BLaER1 treated with 17β-estradiol and CSF1 and Interleukin-3, amounts not matched to agents 10 nM and 100 nM (cell line): ENCODE measurements around the gene TCF7.

Experiments used
- H3K27ac ChIP-seq, 11 experiments: shearing (Covaris generic); formaldehyde crosslinking; 2 replicates each; pipeline ENCODE4 v1.8.1; 2022
- H3K27me3 ChIP-seq, 11 experiments: shearing (Covaris generic); formaldehyde crosslinking; 2 replicates each; pipeline ENCODE4 v1.8.1; 2022
- H3K36me3 ChIP-seq, 11 experiments: shearing (Covaris generic); formaldehyde crosslinking; 2 replicates each; pipeline ENCODE4 v1.8.1; 2022
- H3K4me1 ChIP-seq, 10 experiments: shearing (Covaris generic); formaldehyde crosslinking; 2 replicates each; pipeline ENCODE4 v1.8.1; 2022
- H3K4me2 ChIP-seq, 11 experiments: shearing (Covaris generic); formaldehyde crosslinking; 2 replicates each; pipeline ENCODE4 v1.8.1; 2022
- H3K4me3 ChIP-seq, 10 experiments: shearing (Covaris generic); formaldehyde crosslinking; 2 replicates each; pipeline ENCODE4 v1.8.1; 2022
- H3K9ac ChIP-seq, 11 experiments: shearing (Covaris generic); formaldehyde crosslinking; 2 replicates each; pipeline ENCODE4 v1.8.1; 2022
- H3K9me3 ChIP-seq, 11 experiments: shearing (Covaris generic); formaldehyde crosslinking; replicated peaks in 1 of 11; 2 replicates each; pipeline ENCODE4 v1.8.1; 2022
- H4K20me1 ChIP-seq, 11 experiments: shearing (Covaris generic); formaldehyde crosslinking; 2 replicates each; pipeline ENCODE4 v1.8.1; 2022
- Cebpa-rat ChIP-seq, 11 experiments: shearing (Covaris generic); IDR thresholded peaks; 2 replicates each; pipeline ENCODE4 v1.8.1; 2022

Gene TCF7

DNA sequence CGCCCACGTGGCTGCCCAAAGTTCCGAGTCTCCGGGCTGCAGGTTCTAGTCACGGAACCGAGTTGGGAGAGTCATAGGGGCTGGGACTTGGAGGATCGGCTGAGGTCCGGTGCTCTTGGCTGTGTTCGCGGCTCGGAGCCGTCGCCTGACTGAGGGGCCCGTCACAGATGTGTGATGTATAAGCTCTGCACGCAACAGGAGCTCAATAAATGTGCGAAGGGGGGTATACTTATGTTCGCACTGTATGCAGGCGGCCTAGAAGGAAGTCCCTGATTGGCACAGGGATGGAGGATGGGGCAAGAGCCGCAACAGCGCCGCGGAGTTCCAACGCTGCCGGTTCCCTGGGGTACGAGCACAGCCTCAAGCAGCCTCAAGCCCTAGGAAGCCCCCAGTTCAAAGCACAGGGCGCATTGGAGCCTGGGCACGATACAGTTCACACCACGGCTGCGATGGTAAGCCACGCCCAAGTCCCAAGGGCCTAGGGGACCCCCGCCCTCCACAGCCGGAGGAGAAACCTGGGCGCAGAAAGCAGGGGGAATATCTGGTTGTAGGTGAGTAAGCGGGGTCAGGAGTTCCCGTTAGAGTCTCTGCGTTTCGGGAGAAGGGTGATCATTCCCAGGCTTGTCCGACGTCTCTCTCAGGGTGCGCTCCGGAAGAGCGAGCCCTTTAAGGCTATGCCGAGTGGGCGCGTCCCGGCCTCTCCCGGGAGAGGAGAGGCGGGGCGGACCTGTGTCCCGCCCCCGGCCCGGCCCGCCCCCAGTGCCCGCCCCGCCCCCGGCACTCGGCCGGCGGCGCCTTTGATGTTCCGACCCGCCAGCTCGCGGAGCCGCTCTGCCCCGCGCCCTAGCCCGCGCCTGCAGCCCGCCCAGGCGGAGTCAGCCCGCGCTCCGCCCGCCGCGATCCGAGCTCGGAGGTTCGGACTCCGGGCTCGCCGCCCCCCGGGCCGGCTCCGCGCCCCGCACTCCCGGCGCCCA lies at the start of gene TCF7:
TCF7 (plus strand) TSS at position 780 of the 974 bp plus-strand sequence. CDS start 226 bp downstream, outside the sequence.
- Histone ChIP-seq H3K27ac (no peak within 1 kb of the TSS), H3K4me3 (peak within 1 kb of the TSS; percentile 59 to 80 (median 69)), H3K36me3 (no peaks in the 10 kb centered on the region), H3K9me3 (no peaks in the 10 kb centered on the region), H3K27me3 (peaks cover 88 to 96% (median 93%) of the 10 kb centered on the region in 11 experiments), H3K4me2 (peak within 1 kb of the TSS; percentile 94 to 100 (median 99)), H3K9ac (peak within 1 kb of the TSS; percentile 41 to 75 (median 61); a peak in 20 of 22 replicates), H4K20me1 (peaks cover 0 to 60% (median 45%) of the 10 kb centered on the region in 11 experiments; a peak in 19 of 22 replicates), H3K4me1 (peaks cover 10 to 39% (median 34%) of the 10 kb centered on the region in 10 experiments)
- no peak for TF ChIP-seq Cebpa-rat (IDR thresholded peaks at IDR 0.05)

DNA sequence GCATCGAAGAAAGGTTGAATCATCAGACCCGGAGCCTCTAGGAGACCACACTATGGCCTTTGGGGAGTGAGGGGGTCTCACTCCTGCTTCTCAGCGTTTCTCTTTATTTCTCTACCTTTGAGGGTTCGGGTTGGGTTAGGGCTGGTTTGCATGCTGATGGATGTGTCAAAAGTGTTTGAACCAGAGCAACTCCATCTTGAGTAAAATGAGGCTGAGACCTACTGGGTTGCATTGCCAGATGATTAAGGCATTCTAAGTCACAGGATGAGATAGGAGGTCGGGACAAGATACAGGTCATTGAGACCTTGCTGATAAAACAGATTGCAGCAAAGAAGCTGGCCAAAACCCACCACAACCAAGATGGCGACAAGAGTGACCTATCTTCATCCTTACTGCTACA lies 44.9 kb upstream of the TCF7 start:
- H3K27ac ChIP-seq = no peak overlapping the region
- peaks cover 28 to 42% (median 35%) of the 10 kb centered on the region in 11 experiments for H3K27me3 ChIP-seq
- no peak overlapping the region for H3K9ac ChIP-seq
- H4K20me1 ChIP-seq = no peaks in the 10 kb centered on the region
- peaks cover 7 to 12% (median 10%) of the 10 kb centered on the region in 10 experiments for H3K4me1 ChIP-seq
- H3K9me3 ChIP-seq = peaks cover 0 to 9% (median 0%) of the 10 kb centered on the region in 11 experiments; a peak in 4 of 22 replicates
- no peak overlapping the region for H3K4me2 ChIP-seq
- no peak overlapping the region for H3K4me3 ChIP-seq
- TF ChIP-seq Cebpa-rat (IDR thresholded peaks at IDR 0.05) = no peak
- H3K36me3 ChIP-seq = no peaks in the 10 kb centered on the region

DNA sequence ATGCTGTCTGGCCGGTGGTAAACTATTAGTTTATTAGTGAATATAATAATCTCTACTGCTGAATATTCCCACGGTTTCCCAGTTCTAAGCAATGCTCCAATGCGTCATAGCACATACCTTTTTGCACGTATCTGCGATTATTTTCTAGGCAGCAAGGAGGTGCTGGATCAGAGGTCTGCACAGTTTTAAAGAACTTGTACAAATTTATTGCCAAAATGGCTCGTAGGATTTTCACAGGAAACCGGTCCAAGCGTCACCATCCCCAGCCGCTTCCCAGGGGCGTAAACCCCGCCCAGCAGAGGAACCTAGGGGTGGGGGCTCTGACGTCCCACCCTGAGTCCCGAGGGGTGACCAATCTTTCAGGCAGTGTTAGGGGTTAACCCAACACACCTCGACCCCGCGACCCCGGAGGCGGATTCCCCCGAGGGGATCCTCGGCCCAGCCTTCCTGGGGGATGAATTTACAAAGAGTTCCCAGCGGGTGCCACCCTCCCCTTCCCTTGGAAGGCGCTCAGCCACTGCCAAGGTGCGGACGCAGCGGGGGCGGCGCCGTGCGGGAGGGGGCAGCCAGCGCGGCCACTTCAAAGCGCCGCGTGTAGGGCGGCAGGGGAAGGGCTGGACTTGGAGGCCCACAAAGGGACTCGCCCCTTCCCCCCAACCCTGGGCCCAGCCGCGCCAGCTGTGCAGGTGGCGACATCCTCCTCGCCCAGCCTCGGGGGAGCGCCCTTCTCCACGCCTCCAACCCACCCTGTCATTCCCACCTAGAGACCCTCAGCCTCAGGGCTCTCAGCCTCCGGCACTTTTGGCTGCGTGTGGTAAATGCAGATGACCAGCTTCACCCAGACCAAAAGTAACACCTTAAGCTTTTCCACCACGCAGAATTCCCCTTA lies 43.5 kb upstream of the TCF7 start:
- Histone ChIP-seq H3K9ac (peak overlapping the region in 4 of 11 experiments; percentile 3 to 39 (median 32); a peak in 3 of 22 replicates), H3K9me3 (peaks cover 0 to 9% (median 0%) of the 10 kb centered on the region in 11 experiments; a peak in 4 of 22 replicates), H3K27me3 (peaks cover 28 to 42% (median 35%) of the 10 kb centered on the region in 11 experiments), H3K27ac (no peak overlapping the region), H3K36me3 (no peaks in the 10 kb centered on the region), H3K4me2 (peak overlapping the region; percentile 71 to 92 (median 83)), H3K4me3 (peak overlapping the region in 9 of 10 experiments; percentile 9 to 57 (median 36); a peak in 11 of 20 replicates), H3K4me1 (peaks cover 7 to 12% (median 10%) of the 10 kb centered on the region in 10 experiments), H4K20me1 (no peaks in the 10 kb centered on the region)
- no peak for TF ChIP-seq Cebpa-rat (IDR thresholded peaks at IDR 0.05)

DNA sequence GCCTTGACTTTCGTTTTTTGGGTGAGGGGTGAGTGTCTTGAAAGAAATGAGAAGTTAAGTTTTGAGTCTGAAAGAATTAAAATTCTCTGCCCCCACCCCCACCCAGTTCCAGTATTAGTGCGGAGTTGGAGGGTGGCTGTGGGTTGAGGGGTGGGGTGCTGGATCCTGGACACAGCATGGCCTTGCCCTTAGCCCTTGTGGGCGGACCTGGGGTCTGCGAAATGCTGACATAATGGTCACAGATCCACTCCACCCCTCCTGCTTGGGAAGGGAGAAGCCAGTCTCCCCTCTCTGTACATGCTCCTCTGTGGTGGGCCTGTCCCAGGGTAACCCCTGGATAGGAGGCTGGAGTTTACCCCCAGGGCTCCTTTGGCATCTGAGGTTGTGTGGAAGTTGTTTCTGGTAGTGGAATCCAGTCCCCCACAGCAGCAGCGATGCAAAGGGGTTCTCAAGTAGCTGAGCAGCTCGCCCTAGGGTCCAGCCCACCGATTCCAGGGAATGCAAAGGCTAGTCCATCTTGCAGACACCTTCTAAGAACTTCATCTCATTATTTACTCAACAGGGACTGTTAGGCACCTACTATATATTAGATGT lies 42.8 kb upstream of the TCF7 start:
- Histone ChIP-seq H3K9ac (no peak overlapping the region), H3K9me3 (peaks cover 0 to 9% (median 0%) of the 10 kb centered on the region in 11 experiments; a peak in 4 of 22 replicates), H3K4me1 (peaks cover 7 to 12% (median 10%) of the 10 kb centered on the region in 10 experiments), H3K4me2 (peak overlapping the region; percentile 71 to 92 (median 83)), H4K20me1 (no peaks in the 10 kb centered on the region), H3K4me3 (peak overlapping the region in 2 of 10 experiments; percentile 39 to 46; a peak in 4 of 20 replicates), H3K36me3 (no peaks in the 10 kb centered on the region), H3K27ac (no peak overlapping the region), H3K27me3 (peaks cover 28 to 42% (median 35%) of the 10 kb centered on the region in 11 experiments)
- no peak for TF ChIP-seq Cebpa-rat (IDR thresholded peaks at IDR 0.05)

DNA sequence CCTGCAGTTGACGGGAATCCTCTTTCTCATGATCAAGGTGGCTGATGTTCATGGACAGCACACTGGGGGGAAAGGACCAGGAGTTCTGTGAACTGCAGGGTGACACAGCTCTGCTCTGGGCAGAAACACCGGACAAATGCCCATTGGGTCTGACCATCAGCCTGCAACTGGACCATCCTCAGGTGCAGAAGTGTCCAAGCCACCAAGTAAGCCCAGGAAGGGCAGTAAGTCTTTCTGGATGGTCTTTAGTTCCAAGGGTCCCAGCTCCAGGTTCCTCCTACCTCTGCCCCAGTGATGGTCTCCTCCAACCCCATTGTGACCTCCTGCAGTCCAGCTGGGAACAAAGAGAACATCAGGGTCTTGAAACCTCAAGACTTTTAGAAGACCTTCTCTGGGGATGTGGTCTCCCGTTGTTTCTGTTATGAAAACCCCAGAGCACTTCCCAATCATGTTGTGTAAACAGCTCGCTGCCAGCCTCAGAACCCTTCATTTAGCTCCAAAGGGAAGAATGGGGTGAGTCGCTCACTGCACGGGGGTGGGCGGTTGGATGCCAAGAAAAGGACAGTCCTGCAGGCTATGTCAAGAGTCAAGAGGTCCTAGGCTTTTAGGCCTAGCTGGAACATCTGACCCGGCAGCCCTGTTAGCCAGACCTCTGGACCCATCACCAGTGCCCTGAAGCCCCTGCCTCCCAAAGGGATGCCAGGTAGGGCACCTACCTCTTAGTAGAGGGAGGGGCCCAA lies 41.8 kb upstream of the TCF7 start:
- H3K27me3 ChIP-seq = peaks cover 28 to 42% (median 35%) of the 10 kb centered on the region in 11 experiments
- H3K9ac ChIP-seq = no peak overlapping the region
- no peak for TF ChIP-seq Cebpa-rat (IDR thresholded peaks at IDR 0.05)
- peaks cover 7 to 12% (median 10%) of the 10 kb centered on the region in 10 experiments for H3K4me1 ChIP-seq
- H3K9me3 ChIP-seq = peaks cover 0 to 9% (median 0%) of the 10 kb centered on the region in 11 experiments; a peak in 4 of 22 replicates
- H3K36me3 ChIP-seq = no peaks in the 10 kb centered on the region
- H3K4me2 ChIP-seq = no peak overlapping the region
- no peak overlapping the region for H3K4me3 ChIP-seq
- H4K20me1 ChIP-seq = no peaks in the 10 kb centered on the region
- no peak overlapping the region for H3K27ac ChIP-seq

DNA sequence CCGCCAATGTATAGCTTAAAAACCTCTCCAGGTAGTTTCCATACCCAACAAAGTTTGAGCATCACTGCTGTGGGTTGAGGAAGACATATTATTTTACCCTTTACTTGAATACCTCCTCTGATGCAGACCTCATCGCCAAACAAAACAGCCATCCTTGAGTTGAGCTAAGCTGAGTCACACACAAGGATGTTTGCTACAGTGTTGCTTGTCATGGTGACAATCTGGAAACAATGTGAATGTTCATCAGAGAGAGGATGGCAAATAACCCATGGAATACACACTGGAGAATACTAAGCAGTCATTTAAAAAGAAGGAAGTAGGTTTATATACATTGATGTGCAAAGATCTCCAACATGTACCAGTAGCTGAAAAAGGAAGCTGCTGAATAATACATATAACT lies 41.1 kb upstream of the TCF7 start:
- Histone ChIP-seq H3K27ac (no peak overlapping the region), H3K9ac (no peak overlapping the region), H3K9me3 (peaks cover 0 to 9% (median 0%) of the 10 kb centered on the region in 11 experiments; a peak in 4 of 22 replicates), H3K27me3 (peaks cover 28 to 42% (median 35%) of the 10 kb centered on the region in 11 experiments), H3K36me3 (no peaks in the 10 kb centered on the region), H3K4me1 (peaks cover 7 to 12% (median 10%) of the 10 kb centered on the region in 10 experiments), H3K4me2 (no peak overlapping the region), H3K4me3 (no peak overlapping the region), H4K20me1 (no peaks in the 10 kb centered on the region)
- no peak for TF ChIP-seq Cebpa-rat (IDR thresholded peaks at IDR 0.05)

DNA sequence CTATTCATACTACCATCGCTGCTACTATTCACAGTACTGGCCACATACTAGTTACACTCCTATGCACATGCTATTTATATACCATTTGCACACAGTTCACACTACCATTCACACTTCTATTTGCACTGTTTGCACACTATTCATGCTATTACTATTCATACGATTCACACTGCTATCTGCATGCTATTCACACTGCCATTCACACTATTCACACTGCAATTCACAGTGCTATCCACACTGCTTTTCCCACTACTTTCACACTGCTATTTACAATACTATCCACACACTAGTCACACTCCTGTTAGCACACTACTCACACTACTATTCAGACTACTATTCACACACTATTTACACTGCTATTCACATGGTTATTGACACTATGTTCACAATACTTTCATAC lies 39.4 kb upstream of the TCF7 start:
- no peaks in the 10 kb centered on the region for H4K20me1 ChIP-seq
- H3K27ac ChIP-seq = no peak overlapping the region
- peaks cover 23 to 31% (median 25%) of the 10 kb centered on the region in 11 experiments for H3K27me3 ChIP-seq
- no peaks in the 10 kb centered on the region for H3K36me3 ChIP-seq
- H3K4me2 ChIP-seq = no peak overlapping the region
- no peak for TF ChIP-seq Cebpa-rat (IDR thresholded peaks at IDR 0.05)
- no peak overlapping the region for H3K4me3 ChIP-seq
- peaks cover 7 to 12% (median 10%) of the 10 kb centered on the region in 10 experiments for H3K4me1 ChIP-seq
- H3K9ac ChIP-seq = no peak overlapping the region
- peaks cover 0 to 9% (median 0%) of the 10 kb centered on the region in 11 experiments; a peak in 4 of 22 replicates for H3K9me3 ChIP-seq
